Lower lobe of right lung (tissue), 2 donors: Measurements from ENCODE around the gene OPA1. TPM values are rescaled to one million over a fixed set of nuclear protein-coding genes. Genes with fewer than 3 reads are reported as not detected.

Experiments used
- ATAC-seq, 2 donors: fragments of 200-7000 bp; cut with Tn5 transposase; one replicate each; pipeline ENCODE4 v1.9.1; 2020 to 2022; ENCODE audit warnings: mild to moderate bottlenecking in 2 of 2, moderate library complexity in 2 of 2
- DNase-seq: peaks from one replicate; pipeline ENCODE4 v3.0.0-alpha.2; 2020
- H3K27ac ChIP-seq: fragments of 200-600 bp; one replicate; pipeline ENCODE4 v1.8.0; 2022
- H3K27me3 ChIP-seq: fragments of 200-600 bp; one replicate; pipeline ENCODE4 v1.8.0; 2022; ENCODE audit warnings: low read depth
- H3K36me3 ChIP-seq: fragments of 200-600 bp; one replicate; pipeline ENCODE4 v1.8.0; 2022; ENCODE audit warnings: mild to moderate bottlenecking
- H3K4me1 ChIP-seq: fragments of 200-600 bp; one replicate; pipeline ENCODE4 v1.8.0; 2022
- H3K4me3 ChIP-seq: fragments of 200-600 bp; one replicate; pipeline ENCODE4 v1.8.0; 2022; ENCODE audit warnings: mild to moderate bottlenecking
- H3K9me3 ChIP-seq: fragments of 200-600 bp; one replicate; pipeline ENCODE4 v1.8.0; 2022
- intact Hi-C: fragments of 100-400 bp; cut with DNase I; formaldehyde crosslinking; loops from one replicate; pipeline ENCODE4 v1.11.0; 2022
- total RNA-seq: library from RNA; stranded (reverse); fragmentation: NEBNext Ultra II Directional; extraction: Animal tissue kit (Norgen Biotek cat#: 25700); gene quantifications from one replicate; pipeline ENCODE4 v1.2.1, GENCODE V29; 2021
- TF ChIP-seq, protein P1 (sequence below): fragments of 200-600 bp; IDR thresholded peaks from one replicate; pipeline ENCODE4 v1.8.0; 2022; ENCODE audit warnings: antibody characterized with exemption, mild to moderate bottlenecking
- donor health status: DM: no; HTN: yes; CAD: no; lungs with severe emphysema.

OPA1 gene
- total RNA-seq, 1 donor from 2014 or later: 44.0 TPM

DNA sequence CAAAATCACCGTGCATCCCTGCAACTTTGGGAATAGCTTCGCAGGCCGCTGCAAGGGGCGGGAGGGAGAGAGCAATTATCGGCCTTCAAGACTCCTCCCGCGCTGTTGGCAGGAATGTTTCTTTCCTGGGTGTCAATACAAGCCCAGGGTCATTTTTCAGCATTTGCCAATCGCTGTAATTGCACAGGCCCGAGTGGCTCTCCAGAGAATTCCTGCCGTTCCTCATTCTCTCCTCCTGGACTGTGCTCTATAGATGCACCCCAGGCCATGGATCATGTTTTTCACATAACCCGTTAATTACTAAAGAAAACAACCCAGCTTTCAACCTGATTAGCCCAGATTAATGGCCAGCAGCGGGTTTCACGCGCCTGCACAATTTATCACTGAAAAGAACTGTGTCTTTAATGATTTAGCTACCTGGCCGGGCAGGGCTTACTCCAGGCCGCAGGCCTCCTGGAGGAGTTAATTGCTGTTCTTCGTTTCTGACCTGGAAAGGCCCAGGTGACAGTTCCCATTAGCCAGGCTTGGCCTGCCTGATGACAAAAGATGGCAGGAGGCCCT, 144.3 kb downstream of the OPA1 start:
- H3K27ac ChIP-seq: no peak overlapping the region
- H3K4me3 ChIP-seq: no peak overlapping the region
- H3K36me3 ChIP-seq: no peaks in the 10 kb centered on the region
- no peaks in the 10 kb centered on the region for H3K4me1 ChIP-seq
- TF ChIP-seq, protein P1, sequence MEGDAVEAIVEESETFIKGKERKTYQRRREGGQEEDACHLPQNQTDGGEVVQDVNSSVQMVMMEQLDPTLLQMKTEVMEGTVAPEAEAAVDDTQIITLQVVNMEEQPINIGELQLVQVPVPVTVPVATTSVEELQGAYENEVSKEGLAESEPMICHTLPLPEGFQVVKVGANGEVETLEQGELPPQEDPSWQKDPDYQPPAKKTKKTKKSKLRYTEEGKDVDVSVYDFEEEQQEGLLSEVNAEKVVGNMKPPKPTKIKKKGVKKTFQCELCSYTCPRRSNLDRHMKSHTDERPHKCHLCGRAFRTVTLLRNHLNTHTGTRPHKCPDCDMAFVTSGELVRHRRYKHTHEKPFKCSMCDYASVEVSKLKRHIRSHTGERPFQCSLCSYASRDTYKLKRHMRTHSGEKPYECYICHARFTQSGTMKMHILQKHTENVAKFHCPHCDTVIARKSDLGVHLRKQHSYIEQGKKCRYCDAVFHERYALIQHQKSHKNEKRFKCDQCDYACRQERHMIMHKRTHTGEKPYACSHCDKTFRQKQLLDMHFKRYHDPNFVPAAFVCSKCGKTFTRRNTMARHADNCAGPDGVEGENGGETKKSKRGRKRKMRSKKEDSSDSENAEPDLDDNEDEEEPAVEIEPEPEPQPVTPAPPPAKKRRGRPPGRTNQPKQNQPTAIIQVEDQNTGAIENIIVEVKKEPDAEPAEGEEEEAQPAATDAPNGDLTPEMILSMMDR: no peak
- no peaks in the 10 kb centered on the region for H3K27me3 ChIP-seq
- DNase-seq: no peak
- intact Hi-C loops: no loop called here
- H3K9me3 ChIP-seq: no peaks in the 10 kb centered on the region
- ATAC-seq: peak in 1 of 2 donors; percentile 56

DNA sequence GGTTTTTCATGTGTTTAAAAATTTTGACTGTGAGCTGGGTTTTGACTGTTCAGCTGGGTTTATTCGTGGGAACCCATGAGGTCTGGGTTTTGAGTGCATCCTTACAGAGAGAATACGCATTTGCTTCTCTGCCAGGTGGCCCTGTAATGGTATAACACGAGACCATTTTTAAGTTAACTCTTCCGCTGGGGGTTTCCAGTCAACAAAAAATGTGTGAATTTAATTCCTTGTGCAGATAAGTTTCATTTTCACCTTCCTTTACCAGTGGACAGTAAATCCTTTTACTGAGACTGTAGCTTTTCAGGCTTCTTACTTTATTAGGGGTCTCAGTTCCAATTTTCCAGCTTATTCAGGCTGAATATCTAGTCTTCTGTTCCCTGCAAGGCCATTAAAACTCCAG, 149.6 kb downstream of the OPA1 start:
- Histone ChIP-seq H3K9me3 (no peaks in the 10 kb centered on the region), H3K36me3 (no peaks in the 10 kb centered on the region), H3K4me1 (peaks cover 14% of the 10 kb centered on the region), H3K4me3 (no peak overlapping the region), H3K27ac (no peak overlapping the region), H3K27me3 (no peaks in the 10 kb centered on the region)
- TF ChIP-seq, protein P1: no peak
- no peak for DNase-seq
- no peak for ATAC-seq
- intact Hi-C loops: no loop called here

DNA sequence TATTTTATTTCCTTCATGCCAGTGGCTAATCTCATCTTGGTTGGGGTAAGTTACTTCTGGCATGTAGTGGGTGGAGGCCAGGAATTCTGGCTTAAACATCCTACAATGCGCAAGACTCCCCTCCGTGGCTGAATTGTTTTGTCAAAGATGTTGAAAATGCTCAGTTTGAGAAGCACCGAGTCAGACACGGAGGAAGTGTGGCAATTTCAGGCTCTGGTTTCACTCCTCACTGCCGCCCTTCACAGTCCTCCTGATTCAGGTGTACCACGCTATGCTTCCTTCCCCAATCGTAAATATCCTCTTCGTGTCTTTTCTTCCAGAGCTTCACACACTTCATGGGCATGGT, 150.7 kb downstream of the OPA1 start:
- Histone ChIP-seq H3K36me3 (no peaks in the 10 kb centered on the region), H3K9me3 (no peaks in the 10 kb centered on the region), H3K27me3 (no peaks in the 10 kb centered on the region), H3K4me1 (peaks cover 14% of the 10 kb centered on the region), H3K4me3 (no peak overlapping the region), H3K27ac (no peak overlapping the region)
- TF ChIP-seq, protein P1: no peak
- ATAC-seq (peak; percentile 63 to 81), DNase-seq (no peak)
- intact Hi-C loops: no loop called here

DNA sequence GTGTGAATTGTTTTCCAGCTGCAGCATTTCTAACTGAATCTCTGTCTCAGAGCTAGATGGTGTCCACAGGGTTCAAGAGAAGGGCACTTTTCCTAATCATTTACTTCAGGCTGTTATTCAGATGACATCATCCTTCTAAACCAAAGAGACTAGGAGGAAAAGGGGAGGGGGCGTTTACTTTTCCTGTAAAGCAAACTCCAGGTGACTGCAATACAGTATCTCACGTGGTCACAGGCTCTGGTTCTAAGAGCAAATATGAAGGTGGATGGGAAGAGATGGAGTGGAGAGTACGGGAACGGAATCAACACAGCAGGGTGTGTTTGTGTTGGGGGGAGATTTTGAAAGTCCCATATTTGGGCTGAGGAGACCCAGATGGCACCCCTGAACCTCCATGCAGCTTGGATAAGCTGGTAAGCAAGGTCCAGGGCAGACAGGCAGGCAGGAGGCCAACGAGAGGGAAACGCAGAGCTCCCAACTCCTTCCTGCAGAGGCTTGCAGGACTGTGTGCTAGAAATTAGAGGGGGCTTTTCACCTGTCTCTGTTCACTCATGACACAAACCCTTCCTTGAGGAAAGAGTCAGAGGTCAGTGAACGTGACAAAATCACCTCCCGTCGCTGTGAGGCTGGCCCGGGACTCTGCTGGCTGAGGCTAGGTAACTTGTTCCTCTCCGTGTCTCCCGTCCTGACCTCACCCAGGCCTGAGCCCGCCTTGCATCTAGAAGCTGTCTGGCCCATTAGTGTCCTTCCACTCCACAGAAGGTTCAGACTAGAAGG, 151.2 kb downstream of the OPA1 start:
- TF ChIP-seq, protein P1: no peak
- no peak for DNase-seq
- Histone ChIP-seq H3K36me3 (no peaks in the 10 kb centered on the region), H3K27me3 (no peaks in the 10 kb centered on the region), H3K4me3 (no peak overlapping the region), H3K4me1 (peaks cover 14% of the 10 kb centered on the region), H3K27ac (no peak overlapping the region), H3K9me3 (no peaks in the 10 kb centered on the region)
- intact Hi-C loops: no loop called here
- ATAC-seq: peak; percentile 80 to 96

DNA sequence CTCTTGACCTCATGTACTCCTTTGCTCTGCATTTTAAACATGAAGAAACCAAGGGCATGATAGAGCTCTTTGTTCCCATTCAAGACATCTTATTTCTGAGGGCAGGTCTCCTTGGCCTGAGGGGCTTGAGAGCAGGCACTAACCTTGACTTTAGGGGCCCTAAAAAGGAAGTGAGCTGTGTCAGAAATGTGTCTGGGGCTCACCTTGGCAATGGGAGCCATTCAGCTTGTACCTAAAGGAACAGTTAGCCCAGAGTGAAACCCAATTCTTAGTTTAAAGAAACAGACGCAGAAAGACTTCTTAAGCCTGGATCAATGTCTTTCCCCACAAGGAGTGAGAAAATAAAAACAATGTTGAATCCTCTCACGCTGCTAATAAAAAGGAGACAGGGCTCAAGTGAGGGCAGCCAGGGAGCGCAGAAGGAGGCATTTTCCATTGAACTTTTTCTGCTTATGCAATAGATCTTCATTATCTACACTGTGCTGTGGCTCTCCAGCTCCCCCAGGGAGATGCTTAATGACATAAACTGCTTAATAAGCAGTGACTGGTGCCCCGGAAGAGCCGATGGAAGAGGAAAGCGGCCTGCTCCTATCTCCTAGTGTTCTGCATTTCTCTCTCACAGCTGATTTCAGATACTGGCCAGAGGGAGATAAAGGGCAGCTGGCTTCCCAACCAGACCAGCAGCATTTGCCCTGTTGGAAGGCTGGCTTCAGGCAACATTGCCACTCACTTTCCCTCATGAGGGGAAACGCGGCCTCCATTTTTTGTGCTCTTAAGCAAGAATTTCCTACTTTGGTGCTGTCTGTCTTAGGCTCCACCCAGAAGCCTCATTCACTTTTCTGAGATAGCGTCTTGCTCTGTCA, 152.0 kb downstream of the OPA1 start:
- TF ChIP-seq, protein P1: no peak
- ATAC-seq (peak; percentile 3 to 79), DNase-seq (no peak)
- Histone ChIP-seq H3K4me1 (peaks cover 14% of the 10 kb centered on the region), H3K4me3 (no peak overlapping the region), H3K9me3 (no peaks in the 10 kb centered on the region), H3K27ac (no peak overlapping the region), H3K36me3 (no peaks in the 10 kb centered on the region), H3K27me3 (no peaks in the 10 kb centered on the region)
- intact Hi-C loops: no loop called here
